NCI-H1417 (cell line): ENCODE results near the gene KLF17.
A peak's percentile ranks its signal among the peaks of the same experiment; 100 is the strongest.

Experiments used
- DNase-seq, 3 experiments: peaks; one replicate each; lab custom pipeline; 2025; lab: John Stamatoyannopoulos, UW

The KLF17 gene

GRCh38 chr1:44152692-44153091, 34.1 kb downstream of the KLF17 start:
- DNase-seq = no peak

- DNase-seq = peak in 1 of 3 experiments; percentile 4
These were observed 35.4 kb downstream of the KLF17 start for GRCh38 chr1:44154049-44154448.

- DNase-seq = no peak
These were observed 39.3 kb downstream of the KLF17 start for GRCh38 chr1:44157903-44158302.

GRCh38 chr1:44158871-44159270, 40.2 kb downstream of the KLF17 start:
- DNase-seq = no peak

- no peak for DNase-seq
These were observed 42.9 kb downstream of the KLF17 start for GRCh38 chr1:44161546-44161945.

GRCh38 chr1:44168520-44169098, 50.0 kb downstream of the KLF17 start:
- no peak for DNase-seq

GRCh38 chr1:44170281-44170823, 51.7 kb downstream of the KLF17 start:
- DNase-seq = no peak

- DNase-seq = no peak
These were observed 56.0 kb downstream of the KLF17 start for GRCh38 chr1:44174630-44175029.
